HepG2 (cell line): ENCODE data around the gene SPPL3. TPM values are rescaled to one million over a fixed set of nuclear protein-coding genes. Genes with fewer than 3 reads are reported as not detected.

Experiments used
- CEBPB ChIP-seq: IDR thresholded peaks from 2 replicates; pipeline ENCODE4 v1.6.1; 2011; ENCODE audit warnings: low read depth, low read length, improper control_type of control experiment, borderline replicate concordance
- DR1 ChIP-seq: sonication (generic); formaldehyde crosslinking; IDR thresholded peaks from 2 replicates; pipeline ENCODE4 v1.8.0; 2021; ENCODE audit warnings: mild to moderate bottlenecking, missing genetic modification reagents, inconsistent platforms
- HES4 ChIP-seq: sonication (generic); formaldehyde crosslinking; IDR thresholded peaks from 2 replicates; pipeline ENCODE4 v1.9.0; 2021; ENCODE audit warnings: mild to moderate bottlenecking, missing genetic modification reagents, borderline replicate concordance
- KAT7 ChIP-seq: IDR thresholded peaks from 2 replicates; pipeline ENCODE4 v1.6.1; 2018; ENCODE audit warnings: borderline replicate concordance, missing compliant biosample characterization
- MAFF ChIP-seq: IDR thresholded peaks from 2 replicates; pipeline ENCODE4 v1.6.1; 2011; ENCODE audit warnings: low read depth, low read length, improper control_type of control experiment
- PHF20 ChIP-seq: sonication (generic); formaldehyde crosslinking; IDR thresholded peaks from 2 replicates; pipeline ENCODE4 v1.5.0; 2020; ENCODE audit warnings: mild to moderate bottlenecking, missing genetic modification reagents
- ZNF264 ChIP-seq: sonication (generic); formaldehyde crosslinking; IDR thresholded peaks from 2 replicates; pipeline ENCODE4 v1.4.0; 2020; ENCODE audit warnings: missing genetic modification reagents
- ZNF468 ChIP-seq: sonication (generic); formaldehyde crosslinking; IDR thresholded peaks from 2 replicates; pipeline ENCODE4 v1.8.0; 2022; ENCODE audit warnings: mild to moderate bottlenecking, moderate library complexity, missing genetic modification reagents
- ZNF564 ChIP-seq: sonication (generic); formaldehyde crosslinking; IDR thresholded peaks from 2 replicates; pipeline ENCODE4 v1.8.1; 2023; ENCODE audit warnings: mild to moderate bottlenecking, missing genetic modification reagents
- ZNF574 ChIP-seq: sonication (generic); formaldehyde crosslinking; IDR thresholded peaks from 2 replicates; pipeline ENCODE4 v1.4.0; 2020; ENCODE audit warnings: missing genetic modification reagents
- ZNF883 ChIP-seq: sonication (generic); formaldehyde crosslinking; IDR thresholded peaks from 2 replicates; pipeline ENCODE4 v1.5.1; 2020; ENCODE audit warnings: mild to moderate bottlenecking, missing genetic modification reagents; ENCODE audit errors: not compliant biosample characterization
- polyA plus RNA-seq, 8 experiments: library from polyadenylated mRNA; depleted of rRNA in 3 of 8; stranded (reverse) in 7 of 8; unstranded in 1 of 8; fragments of >200 nt; fragmentation: Illumina TruSeq in 4 of 8; extraction: Trizol in 4 of 8; gene quantifications; 2 replicates each; pipeline versions ENCODE4 v1.2.1 to v1.2.3, GENCODE V29; 2011 to 2016; ENCODE audit warnings: low read depth in 4 of 8, missing spikeins in 1 of 8, mixed read lengths in 1 of 8; ENCODE audit not compliant: insufficient read depth in 1 of 8
- total RNA-seq, 5 experiments: library from RNA; depleted of rRNA; stranded (reverse); fragments of >200 nt; fragmentation: Illumina TruSeq; extraction: Trizol; gene quantifications; 2 replicates each; pipeline ENCODE4 v1.2.3, GENCODE V29; 2016; ENCODE audit warnings: low read depth in 1 of 5
- TF ChIP-seq, protein P1 (sequence below): sonication (generic); formaldehyde crosslinking; IDR thresholded peaks from 2 replicates; pipeline ENCODE4 v1.5.1; 2020; ENCODE audit warnings: mild to moderate bottlenecking, missing genetic modification reagents
- TF ChIP-seq, protein P2 (sequence below): sonication (generic); formaldehyde crosslinking; conservative IDR thresholded peaks from 2 replicates; pipeline ENCODE4 v1.8.0; 2022; ENCODE audit warnings: missing genetic modification reagents
- TF ChIP-seq, protein P3 (sequence below): sonication (generic); formaldehyde crosslinking; IDR thresholded peaks from 2 replicates; pipeline ENCODE4 v1.4.0; 2020; ENCODE audit warnings: mild to moderate bottlenecking, missing genetic modification reagents
- TF ChIP-seq, protein P4 (sequence below): IDR thresholded peaks from 2 replicates; pipeline ENCODE4 v1.6.1; 2016; ENCODE audit warnings: low read depth, borderline replicate concordance
- TF ChIP-seq, protein P5 (sequence below): sonication (generic); formaldehyde crosslinking; IDR thresholded peaks from 2 replicates; pipeline ENCODE4 v1.5.0; 2020; ENCODE audit warnings: missing genetic modification reagents, mild to moderate bottlenecking, borderline replicate concordance

SPPL3 gene
- total and polyA plus RNA-seq, 2 of the 13 experiments (the other 11 are each of a cell fraction or from before 2014, with no cell fraction given) = 8.9 to 9.1 TPM

- TF ChIP-seq, protein P1, sequence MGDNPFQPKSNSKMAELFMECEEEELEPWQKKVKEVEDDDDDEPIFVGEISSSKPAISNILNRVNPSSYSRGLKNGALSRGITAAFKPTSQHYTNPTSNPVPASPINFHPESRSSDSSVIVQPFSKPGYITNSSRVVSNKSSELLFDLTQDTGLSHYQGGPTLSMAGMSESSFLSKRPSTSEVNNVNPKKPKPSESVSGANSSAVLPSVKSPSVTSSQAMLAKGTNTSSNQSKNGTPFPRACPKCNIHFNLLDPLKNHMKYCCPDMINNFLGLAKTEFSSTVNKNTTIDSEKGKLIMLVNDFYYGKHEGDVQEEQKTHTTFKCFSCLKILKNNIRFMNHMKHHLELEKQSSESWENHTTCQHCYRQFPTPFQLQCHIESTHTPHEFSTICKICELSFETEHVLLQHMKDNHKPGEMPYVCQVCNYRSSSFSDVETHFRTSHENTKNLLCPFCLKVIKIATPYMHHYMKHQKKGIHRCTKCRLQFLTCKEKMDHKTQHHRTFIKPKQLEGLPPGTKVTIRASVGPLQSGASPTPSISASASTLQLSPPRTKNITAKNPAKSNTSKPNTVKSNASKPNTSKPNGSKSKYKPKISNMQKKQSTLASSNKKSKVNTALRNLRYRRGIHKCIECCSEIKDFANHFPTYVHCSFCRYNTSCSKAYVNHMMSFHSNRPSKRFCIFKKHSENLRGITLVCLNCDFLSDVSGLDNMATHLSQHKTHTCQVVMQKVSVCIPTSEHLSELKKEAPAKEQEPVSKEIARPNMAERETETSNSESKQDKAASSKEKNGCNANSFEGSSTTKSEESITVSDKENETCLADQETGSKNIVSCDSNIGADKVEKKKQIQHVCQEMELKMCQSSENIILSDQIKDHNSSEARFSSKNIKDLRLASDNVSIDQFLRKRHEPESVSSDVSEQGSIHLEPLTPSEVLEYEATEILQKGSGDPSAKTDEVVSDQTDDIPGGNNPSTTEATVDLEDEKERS (CRISPR knock-in tag) = no peak
- TF ChIP-seq DR1 (CRISPR knock-in tag) = no peak
- TF ChIP-seq, protein P2, sequence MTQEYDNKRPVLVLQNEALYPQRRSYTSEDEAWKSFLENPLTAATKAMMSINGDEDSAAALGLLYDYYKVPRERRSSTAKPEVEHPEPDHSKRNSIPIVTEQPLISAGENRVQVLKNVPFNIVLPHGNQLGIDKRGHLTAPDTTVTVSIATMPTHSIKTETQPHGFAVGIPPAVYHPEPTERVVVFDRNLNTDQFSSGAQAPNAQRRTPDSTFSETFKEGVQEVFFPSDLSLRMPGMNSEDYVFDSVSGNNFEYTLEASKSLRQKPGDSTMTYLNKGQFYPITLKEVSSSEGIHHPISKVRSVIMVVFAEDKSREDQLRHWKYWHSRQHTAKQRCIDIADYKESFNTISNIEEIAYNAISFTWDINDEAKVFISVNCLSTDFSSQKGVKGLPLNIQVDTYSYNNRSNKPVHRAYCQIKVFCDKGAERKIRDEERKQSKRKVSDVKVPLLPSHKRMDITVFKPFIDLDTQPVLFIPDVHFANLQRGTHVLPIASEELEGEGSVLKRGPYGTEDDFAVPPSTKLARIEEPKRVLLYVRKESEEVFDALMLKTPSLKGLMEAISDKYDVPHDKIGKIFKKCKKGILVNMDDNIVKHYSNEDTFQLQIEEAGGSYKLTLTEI (CRISPR knock-in tag) = no peak
- no peak for TF ChIP-seq KAT7 (CRISPR knock-in tag)
- TF ChIP-seq ZNF264 (CRISPR knock-in tag) = peak; percentile 67
- TF ChIP-seq ZNF468 = no peak
- TF ChIP-seq, protein P3, sequence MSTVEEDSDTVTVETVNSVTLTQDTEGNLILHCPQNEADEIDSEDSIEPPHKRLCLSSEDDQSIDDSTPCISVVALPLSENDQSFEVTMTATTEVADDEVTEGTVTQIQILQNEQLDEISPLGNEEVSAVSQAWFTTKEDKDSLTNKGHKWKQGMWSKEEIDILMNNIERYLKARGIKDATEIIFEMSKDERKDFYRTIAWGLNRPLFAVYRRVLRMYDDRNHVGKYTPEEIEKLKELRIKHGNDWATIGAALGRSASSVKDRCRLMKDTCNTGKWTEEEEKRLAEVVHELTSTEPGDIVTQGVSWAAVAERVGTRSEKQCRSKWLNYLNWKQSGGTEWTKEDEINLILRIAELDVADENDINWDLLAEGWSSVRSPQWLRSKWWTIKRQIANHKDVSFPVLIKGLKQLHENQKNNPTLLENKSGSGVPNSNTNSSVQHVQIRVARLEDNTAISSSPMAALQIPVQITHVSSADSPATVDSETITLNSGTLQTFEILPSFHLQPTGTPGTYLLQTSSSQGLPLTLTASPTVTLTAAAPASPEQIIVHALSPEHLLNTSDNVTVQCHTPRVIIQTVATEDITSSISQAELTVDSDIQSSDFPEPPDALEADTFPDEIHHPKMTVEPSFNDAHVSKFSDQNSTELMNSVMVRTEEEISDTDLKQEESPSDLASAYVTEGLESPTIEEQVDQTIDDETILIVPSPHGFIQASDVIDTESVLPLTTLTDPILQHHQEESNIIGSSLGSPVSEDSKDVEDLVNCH (CRISPR knock-in tag) = no peak
- no peak for TF ChIP-seq HES4 (CRISPR knock-in tag)
- TF ChIP-seq MAFF = no peak
- peak; percentile 32 for TF ChIP-seq ZNF883 (CRISPR knock-in tag)
- no peak for TF ChIP-seq ZNF564 (CRISPR knock-in tag)
- TF ChIP-seq PHF20 (CRISPR knock-in tag) = peak; percentile 35; the same call in 1 of the 2 replicates
- TF ChIP-seq CEBPB = no peak
- TF ChIP-seq, protein P4, sequence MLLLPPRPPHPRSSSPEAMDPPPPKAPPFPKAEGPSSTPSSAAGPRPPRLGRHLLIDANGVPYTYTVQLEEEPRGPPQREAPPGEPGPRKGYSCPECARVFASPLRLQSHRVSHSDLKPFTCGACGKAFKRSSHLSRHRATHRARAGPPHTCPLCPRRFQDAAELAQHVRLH (CRISPR knock-in tag) = 0 out of 2 replicates have a peak, but pooled peaks have one; percentile 34
- TF ChIP-seq ZNF574 = peak; percentile 30; the same call in 1 of the 2 replicates
- TF ChIP-seq, protein P5, sequence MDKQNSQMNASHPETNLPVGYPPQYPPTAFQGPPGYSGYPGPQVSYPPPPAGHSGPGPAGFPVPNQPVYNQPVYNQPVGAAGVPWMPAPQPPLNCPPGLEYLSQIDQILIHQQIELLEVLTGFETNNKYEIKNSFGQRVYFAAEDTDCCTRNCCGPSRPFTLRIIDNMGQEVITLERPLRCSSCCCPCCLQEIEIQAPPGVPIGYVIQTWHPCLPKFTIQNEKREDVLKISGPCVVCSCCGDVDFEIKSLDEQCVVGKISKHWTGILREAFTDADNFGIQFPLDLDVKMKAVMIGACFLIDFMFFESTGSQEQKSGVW (CRISPR knock-in tag) = no peak
Measured at GRCh38 chr12:120741476-120742421, 162.4 kb downstream of the SPPL3 start (continued).
